T-helper 9 cell (primary cell): ENCODE data around the gene C1QTNF3.
"Not testable (repeated sequence)": the region's sequence is repeated elsewhere in the genome, so short reads cannot be mapped to it uniquely, and the experiment has no call there.

Experiments
- DNase-seq: peaks from one replicate; pipeline ENCODE4 v3.0.0-alpha.2; 2020

Gene C1QTNF3

DNA sequence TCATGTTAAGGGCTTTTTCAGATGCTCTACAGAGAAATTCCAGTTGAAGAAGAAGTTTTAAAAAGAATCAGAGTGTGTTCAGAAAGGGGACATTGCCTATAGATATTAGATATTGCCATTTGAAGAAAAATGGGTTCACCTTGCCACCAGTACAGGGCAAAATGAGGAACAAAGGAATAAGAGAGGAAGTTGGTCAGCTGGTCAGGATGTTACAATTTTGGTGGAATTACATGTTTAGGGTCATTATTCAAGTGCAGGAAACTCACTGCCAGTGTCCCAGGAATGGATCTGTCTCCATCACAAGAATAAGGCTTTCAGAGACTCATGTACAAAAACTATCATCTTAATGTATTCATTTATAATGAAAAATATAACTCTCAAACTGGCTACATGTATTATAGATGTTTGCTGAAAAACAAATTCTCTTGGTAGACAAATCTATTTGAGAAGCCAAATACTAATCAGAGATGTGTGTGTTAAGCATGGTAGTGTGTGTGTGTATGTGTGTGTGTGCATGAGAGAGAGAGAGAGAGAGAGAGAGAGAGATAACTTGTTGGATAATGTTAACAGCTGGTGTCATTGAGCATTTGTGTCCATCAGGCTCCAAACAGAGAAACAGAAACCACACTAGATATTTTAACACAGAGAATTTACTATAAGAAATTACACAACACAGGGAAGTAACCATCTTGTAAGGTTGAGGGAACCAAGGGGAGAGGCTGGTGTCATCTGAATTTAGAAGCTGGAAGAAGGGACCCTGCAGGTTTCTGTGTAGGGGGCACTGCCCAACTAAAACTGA lies 5.0 kb upstream of the C1QTNF3 start:
- DNase-seq = no peak

DNA sequence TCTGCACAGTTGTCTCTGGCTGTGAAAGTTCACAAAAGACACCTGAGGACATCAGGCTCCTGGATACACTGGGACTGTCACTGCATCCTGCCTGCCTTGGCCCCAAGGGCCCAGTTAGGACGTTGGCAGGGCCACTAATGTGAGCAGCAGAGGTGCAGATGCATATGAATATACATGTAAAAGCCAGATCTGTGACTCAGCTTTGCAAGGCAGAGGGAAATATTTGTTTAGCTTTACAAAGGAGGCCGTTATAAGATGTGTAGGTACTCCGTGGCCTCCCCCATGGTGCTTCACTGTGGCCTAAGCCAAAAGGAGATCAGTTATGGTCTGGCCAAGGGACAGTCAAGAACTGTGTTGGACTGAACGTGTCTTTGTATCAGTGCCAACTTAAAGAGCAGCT lies 4.1 kb upstream of the C1QTNF3 start:
- DNase-seq = no peak

DNA sequence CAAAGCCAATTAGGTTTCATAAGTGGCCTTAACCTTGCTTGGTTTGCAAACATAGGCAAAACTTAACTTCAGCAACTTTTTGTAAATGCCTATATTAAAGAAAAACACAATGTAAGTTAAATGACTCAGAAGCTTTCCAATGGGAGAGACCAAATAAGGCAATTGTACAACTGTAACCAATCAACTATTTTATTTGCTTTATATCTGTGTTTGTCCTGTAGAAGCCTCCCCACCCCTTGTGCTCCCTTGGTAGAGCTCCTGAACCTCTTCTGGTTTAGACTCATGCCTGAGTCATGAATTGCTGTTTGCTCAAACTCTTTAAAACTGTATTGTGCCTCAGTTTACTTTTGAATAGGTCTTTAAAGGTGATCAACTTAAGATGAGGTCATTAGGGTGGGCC lies 3.0 kb upstream of the C1QTNF3 start:
- no peak for DNase-seq

DNA sequence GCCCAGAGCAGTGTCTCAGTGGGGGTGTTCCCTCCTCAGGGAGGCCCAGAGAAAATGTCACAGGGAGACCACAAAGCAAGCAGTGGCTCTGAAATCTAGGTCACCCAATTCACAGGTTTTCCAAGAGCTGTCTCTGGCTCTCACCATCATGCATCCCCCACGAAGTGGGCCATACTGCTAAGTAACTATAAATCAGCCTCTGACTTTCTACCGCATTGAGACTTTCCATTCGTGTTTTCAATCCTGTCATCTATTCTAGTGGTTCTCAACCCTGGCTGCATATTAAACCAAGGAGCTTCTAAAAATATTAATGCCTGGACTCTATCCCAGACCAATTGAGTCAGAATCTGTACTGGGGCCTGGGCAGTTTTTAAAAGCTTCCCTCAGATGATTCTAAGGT lies 2.0 kb upstream of the C1QTNF3 start:
- DNase-seq = no peak

DNA sequence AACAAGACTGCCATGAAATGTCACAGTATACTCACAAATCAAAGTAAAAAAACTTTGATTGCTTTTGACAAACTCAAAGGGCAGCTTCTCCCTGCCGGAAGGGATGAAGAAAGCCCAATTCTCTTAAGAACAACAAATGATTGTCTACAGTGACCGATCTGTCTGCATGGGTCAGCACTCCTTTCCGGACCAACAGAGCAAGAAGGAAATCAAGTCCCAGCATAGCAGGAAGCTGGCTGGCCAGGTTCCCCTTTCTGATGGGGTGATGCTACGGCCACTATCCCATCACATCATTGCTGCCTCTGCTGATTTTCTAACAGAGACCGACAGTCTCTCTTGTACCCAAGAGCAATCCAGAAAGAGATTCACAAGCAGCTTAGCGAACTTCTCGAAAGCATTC lies 692 bp downstream of the C1QTNF3 start:
- no peak for DNase-seq

DNA sequence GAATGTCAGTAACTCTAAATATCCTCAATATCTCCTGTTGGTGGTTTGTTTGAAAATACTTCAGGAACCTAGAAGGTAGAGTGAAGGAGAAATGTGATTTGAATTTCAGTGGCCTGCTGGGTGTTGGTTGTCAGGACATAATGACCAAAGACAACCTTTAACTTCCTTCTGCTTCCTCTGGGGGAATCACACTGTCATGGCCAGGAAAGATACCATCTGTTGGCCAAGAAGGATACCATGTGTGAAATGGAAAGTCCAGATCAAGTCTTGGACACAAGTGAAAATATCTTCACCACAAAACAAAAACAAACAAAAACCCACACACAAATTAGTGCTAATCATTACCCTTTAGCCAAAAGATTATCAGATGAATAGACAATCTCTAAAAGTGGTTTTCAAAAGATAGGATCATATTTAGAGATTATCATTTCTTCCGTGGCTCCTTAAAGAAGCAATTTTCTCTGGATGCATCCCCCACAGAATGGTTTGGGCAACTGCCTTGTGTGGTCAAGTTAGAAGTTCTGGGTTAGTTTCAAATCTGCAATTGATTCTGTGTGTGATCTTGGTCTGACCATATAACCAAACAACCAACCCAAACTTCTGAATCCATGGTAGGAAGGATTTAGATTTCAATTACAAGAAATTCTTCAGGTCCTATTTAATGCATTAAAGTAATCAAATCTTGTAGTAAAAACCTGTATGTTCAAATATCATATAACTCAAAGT lies 1.6 kb downstream of the C1QTNF3 start:
- no peak for DNase-seq

DNA sequence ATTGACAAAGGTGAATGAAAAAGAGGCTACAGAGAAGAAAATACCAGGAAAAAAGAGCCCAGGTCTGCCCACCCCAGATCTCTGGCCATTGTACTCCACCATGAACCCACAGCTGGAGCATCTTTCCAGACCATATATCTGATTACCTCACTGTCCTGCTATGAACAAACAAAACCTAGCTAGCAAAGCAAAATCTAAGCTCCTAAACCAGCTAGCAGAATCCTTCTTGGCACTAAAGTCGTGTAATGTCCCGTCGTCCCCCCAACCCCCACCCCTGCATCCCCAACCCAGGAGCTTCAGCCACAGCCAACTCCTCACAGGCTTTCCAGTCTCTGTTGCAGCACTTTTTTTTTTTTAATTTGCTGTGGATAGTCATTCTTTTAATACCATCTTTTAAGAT lies 2.5 kb downstream of the C1QTNF3 start:
- no peak for DNase-seq

DNA sequence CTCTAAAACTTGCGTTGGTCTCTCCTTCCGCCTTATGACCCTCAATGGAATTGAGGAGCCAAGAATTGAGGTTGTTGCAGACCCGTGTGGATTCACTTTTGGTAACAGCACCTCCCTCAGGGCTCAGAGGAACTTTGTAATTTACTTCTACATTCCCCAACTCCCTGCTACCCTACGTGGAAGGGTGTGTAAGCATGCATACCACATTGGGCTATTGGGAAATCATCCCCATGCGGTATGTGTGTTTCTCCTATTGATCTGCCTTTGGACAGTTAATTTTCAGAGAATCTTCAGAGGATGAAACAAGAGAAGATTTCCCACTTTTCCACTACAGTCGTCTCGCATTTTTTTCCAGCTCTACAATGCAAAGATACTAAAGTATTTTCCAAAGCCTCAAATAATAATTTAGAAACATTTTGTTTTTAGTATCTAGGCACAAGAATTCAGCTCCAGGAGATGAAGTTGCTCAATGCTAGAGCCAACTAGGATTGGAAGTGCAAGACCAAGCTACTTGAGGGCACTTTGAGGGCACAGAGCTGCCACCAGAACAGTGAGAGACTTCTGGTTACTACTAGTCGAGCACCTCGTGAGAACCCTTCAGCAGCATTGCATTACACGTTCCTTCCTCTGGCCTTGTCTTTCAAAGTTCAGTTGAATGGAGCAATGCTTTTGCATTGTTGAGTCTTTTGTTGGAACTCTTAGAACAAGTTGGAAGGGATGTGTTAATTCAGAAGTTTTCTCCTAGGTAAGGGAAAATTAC lies 3.4 kb downstream of the C1QTNF3 start:
- no peak for DNase-seq

DNA sequence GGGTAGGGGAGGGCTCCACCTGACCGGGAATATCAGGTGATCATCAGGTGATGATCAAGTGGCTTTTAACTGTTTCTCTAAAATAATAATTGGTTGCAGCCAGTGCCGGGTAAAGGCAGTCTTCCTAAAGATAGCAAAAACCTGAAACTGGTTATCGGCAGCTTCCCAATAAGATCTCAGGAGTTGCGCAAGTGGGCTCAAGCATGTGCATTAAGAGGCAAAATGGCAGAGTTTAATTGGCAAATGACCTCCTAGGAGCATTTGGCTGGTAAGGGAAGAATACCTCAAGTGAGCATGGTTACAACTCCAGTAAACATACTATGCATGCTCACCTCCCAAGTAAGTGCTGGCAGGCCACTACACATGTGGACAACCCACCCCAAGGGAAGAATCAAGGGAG lies 4.2 kb downstream of the C1QTNF3 start:
- DNase-seq = no peak

DNA sequence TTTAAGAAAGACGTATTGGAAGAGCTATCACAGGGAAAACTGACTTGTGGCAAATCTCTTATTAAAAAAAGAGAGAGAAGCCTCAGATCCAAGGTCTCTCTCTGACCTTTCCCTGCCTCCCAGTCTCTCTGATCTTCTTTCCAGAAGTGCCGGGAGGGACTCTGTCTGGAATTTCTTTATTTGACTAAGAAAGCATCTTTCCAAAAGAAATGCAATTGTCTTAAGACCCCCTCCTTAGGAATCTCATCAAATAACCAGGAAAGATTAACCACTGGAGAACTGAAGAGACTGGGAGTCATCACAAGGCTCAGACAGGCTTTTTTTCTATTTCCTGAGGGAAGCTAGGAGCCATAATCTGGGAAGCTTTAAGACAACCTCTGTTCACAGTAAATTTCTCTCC lies 4.6 kb downstream of the C1QTNF3 start:
- no peak for DNase-seq

DNA sequence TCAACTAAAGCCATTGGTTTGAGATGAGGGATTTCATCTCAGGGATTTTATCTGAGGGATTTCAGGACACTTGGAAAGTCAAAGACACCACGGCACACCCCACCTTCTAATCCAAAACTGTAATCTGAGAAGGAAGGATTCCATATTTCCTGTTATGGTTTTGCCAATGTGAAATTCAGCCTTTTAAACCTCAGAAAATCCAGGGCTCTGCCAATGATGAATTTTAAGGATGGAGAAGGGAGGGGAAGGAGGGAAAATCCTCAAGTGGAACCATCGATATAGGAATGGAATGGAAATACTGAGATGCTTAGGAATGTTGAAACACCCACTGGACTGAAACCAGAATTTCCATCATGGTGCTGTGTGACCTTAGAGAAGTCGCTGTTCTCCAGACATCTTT lies 5.3 kb downstream of the C1QTNF3 start:
- DNase-seq = no peak

DNA sequence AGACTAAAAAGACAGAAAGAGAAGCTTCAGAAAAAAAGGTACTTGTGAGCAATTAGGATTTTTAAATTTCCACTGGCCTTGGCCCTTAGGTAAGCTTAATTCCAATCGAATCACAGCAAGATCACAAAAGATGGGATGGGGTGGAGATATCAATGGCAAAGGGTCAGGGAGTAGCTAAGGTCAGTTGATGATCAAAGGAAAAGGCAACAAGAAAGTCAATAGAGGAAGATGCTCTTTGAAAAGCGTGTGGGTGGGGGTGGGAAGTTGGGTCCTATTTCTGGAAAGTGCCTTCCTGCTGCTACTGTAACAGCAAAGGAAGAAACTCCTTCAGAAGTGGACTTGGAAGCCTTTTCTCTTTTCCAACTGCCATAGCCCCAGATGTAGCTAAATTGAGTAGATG lies 7.3 kb downstream of the C1QTNF3 start:
- no peak for DNase-seq

DNA sequence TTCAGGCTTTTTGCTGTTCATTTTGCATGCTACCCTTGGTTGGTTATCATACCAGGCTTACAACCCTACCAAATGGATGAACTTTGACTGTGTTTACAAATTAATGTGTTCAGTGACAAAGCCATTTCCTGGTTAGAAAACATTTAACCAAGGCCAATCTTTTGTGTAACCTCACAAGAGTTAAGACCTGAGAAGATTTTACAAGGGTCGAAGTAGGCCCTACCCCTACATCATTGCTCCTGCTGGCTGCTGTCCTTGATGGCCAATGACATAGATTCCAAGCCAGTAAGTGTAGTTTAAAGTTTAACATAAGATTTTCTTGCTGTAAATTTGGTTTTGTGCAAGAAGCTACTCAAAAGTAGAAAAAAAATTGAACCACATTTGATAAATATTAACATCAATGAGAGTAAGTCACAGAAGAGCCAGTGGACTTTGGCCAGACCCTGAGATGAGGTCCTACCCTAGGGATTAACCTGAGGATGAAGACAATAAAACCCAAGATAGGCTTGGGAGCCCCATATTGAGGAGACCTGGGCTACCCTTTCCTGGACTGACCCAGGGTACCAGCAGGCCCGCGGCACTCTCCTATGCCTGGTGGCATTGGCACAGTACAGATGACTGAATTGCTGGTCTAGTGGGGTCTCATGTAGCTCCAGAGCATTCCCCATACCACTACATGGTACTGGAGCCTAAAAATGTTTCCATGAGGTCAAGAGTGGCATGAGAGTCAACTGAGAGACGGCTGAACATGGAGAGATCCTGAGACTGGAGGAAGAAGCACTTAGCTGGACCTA lies 8.3 kb downstream of the C1QTNF3 start:
- DNase-seq = no peak

DNA sequence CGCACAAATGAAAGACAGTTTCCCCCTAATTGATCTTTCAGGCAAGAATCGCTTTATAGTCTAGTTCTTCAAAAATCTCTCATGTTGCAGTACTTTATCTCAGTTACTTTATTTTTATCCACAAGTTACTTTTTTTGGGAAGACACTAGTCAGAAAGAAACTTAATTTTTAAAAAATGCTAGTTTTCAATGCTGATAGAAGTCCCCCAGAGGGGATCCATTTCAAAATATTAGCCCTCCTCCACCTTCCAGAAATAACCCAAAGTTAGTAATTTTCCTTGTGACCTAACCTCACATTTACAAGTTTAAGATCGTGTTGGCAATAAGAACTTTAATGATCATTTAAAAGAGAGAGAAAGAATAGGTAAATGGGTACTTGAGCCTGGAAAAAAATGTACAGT lies 11.0 kb downstream of the C1QTNF3 start:
- no peak for DNase-seq

DNA sequence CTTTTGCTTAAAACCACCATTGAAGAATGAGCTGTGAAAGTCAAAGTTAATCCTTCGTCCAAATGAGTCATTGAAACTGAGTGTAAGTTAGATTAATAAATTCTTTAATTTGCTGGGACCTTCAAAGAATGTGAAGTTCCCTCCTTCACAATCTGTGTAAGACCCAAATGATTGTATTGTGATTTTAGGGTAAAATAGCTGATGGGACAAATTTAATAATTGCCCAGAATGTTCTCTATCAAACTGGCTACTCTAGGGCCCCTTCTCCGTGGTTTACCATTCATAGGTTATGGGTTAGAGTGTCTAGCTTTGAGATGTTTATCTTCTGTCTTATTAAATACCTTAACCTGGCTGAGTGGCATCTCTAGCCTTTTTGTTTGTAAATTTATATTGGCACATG lies 11.9 kb downstream of the C1QTNF3 start:
- DNase-seq = no peak

DNA sequence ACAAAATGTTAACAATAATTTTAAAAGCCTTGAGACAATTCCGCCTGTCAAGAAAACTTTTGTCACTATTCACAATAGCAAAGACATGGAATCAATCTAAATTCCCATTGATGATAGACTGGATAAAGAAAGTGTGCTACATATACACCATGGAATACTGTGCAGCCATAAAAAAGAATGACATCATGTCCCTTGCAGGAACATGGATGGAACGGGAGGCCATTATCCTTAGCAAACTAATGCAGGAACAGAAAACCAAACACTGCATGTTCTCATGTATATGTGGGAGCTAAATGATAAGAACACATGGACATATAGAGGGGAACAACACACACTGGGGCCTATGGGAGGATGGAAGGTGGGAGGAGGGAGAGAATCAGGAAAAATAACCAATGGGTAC lies 12.4 kb downstream of the C1QTNF3 start:
- DNase-seq = not testable (repeated sequence)

DNA sequence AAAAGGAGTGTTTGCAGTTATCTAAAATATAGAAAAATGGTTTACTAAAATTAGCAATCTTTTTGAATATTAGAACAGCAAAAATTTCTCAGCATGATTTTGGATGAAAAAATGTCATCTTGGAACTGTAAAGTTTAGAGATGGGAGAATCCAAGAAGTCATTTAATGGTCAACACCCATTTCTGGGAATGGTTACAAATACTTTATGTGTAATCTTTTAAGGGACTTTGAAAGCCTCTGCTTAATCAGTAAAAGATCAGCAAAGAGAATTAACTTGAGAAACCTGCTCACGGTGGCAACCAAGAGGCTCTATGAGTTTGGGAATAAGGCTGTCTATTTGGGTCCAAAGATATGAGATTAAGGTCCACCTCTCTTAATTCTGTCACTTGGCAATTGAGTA lies 13.0 kb downstream of the C1QTNF3 start:
- no peak for DNase-seq

DNA sequence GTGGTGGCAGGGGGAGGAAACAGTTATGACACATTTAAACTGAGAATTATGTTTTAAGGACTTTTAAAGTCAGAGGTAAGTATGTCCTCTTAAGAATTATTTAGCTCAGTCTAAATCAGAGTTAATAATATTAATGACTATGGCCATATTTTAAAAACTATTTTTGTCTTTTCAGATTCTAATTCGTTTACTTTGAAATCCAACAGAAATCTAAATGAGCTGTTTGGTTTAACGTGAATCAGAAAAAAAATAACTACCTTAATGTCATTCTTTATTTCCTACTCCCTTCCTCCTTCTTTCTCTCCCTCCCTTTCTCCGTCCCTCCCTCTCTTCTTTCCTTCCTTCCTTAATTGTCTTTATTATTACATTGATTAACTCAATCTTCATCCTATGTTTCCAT lies 14.7 kb downstream of the C1QTNF3 start:
- no peak for DNase-seq

DNA sequence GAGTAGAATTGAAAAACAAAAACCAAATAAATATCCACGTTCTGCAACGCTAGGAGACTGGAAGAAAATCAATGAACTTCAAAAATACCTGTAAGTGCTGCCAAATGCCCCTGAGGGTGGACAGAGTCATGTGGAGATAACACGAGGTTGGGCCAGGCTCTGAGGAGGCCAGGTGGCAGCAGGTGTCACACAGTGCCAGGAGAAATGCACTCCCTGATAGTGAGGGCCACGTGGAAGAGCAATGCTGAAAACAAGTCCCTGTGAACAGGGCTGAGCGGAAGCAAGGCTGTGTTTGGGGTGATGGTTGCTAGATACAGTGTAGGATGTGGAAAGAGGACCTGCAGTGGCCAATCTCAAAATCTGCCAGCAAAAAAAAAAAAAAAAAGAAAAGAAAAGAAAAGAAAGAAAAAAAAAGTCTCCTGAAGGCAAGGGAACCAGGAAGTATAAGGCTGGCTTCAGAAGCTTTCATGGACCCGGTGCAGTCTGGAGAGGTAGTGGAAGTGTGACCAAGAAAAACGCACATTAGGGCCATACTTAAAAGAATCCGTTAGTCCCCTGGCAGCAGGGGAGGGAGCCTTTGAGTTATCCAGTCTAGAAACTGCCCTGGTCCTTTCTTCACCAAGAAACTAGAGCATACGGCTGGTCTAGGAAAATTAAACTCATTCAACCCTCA lies 16.8 kb downstream of the C1QTNF3 start:
- no peak for DNase-seq

DNA sequence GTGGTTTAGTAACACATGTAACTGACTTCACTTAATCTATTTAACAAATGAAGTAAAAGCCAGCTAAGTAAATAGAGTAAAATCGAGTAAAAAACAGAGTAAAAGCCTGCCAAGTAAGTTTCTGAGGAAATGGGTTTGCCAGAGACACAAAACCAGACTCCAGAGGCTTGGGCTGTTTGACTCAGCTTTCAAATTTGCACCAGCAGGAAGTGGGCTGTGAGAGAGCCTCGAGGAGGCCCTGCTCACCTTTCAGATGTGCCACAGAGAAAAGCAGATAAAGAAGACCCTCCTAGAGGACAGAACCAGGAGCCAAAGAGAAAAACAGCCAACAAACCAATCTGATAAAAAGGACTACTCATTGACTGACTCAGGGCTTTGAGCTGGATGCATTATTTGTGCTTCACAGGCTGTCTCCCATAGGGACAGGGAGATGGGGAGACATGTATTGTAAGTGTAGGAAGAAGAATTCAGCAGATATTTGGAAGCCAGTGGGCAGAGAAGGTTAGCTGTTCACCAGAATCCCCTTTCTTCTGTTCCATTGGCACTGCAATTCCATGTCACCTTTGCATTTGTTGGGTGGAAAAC lies 20.8 kb downstream of the C1QTNF3 start:
- no peak for DNase-seq

DNA sequence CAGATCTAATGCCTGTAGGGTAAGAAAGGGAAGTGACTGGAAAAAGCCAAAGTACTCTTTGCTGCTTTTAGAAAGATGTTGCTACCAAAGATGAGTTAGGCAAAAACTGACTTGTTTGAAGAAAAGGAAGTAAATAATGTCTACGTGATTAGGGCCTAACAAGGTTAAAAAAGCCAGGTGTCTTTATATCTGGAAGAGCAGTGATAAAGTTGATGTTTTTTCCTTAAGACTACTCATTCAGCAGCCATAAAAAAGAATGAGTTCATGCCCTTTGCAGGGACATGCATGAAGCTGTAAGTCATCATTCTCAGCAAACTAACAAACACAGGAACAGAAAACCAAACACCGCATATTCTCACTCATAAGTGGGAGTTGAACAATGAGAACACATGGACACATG lies 21.7 kb downstream of the C1QTNF3 start:
- DNase-seq = no peak

DNA sequence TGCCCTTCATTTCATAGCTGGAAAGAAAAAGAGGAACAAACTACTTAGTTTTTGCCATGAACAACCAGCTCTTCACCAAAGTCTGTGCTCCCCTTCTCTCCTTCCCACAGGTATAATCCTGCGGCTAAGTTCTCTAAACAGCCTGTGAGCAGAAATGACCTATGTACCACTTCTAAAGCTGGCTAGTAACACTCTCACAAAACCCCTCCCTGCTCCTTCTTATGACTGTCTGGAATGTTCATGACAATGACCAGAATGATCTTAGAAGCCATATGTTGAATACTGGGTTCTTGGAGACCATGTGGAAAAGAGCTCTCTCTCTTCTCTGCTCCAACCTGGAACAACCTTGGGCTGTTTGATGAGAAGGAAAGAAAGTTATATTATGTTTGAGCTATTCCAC lies 22.3 kb downstream of the C1QTNF3 start:
- no peak for DNase-seq
